HG03095 (cell line): ENCODE results near the gene IGF2R.

ENCODE experiments used
- ATAC-seq: cut with Tn5 transposase; IDR thresholded peaks from one replicate; pipeline ENCODE4 v1.9.1; 2021; ENCODE audit warnings: moderate library complexity; ENCODE audit not compliant: unreplicated experiment

The IGF2R gene

GRCh38 chr6:160013987-160014868, 45.3 kb downstream of the IGF2R start:
- no peak for ATAC-seq

DNA sequence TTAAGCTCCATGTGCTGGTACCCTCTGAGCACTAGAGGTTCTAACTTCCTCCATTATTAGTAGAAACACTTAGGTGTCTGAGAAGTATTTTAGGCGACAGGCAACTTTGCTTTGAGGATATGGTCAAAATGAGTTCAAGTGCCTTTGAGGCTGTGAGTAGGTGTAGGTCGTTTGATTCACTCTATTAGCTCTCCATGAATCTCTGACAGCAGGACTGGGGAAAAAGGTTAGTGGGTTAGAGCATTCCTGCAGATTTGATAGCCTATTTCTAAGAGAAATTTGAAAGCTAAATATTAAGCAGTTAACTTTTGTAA, 45.9 kb downstream of the IGF2R start:
- no peak for ATAC-seq

DNA sequence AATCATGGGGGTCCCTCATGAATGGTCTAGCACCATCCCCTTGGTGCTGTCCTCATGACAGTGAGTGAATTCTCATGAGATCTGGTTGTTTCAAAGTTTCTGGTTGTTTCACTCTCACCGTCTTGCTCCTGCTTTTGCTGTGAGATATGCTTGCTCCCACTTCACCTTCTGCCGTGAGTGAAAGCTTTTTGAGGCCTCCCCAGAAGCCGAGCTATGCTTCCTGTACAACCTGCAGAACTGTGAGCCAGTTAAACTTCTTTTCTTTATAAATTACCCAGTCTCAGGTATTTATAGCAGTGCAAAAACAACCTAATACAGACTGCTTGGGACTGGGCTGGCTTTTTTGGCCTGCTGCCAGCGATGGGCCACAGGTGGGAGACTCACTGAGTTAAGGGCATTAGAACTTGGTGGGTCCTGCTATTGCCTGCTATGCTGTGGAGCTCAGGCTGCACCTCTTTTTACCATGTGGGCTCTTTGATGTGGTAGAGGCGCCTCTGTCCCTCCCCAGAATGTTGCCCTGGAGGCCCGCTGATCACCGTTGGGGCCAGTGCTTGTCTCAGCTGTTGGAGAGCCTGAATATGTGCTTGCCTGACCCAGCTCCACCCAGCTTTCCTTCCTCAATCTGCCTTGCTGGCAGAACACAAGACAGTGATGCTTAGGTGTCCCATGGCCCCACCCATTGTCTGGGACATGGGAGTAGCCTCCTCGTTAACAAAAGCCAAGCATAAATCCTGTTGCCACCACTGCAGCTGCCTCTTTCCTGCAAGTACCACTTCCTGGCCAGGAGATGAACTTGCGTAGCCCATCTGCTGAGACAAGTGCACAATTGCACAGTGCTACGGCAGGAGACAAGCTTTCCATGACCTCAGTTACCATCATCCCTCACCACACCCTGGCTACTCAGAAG, 47.1 kb downstream of the IGF2R start:
- no peak for ATAC-seq

- ATAC-seq = no peak
These were observed 53.2 kb downstream of the IGF2R start for GRCh38 chr6:160022101-160022500.

- no peak for ATAC-seq
These were observed 53.9 kb downstream of the IGF2R start for GRCh38 chr6:160022793-160023192.

- no peak for ATAC-seq
These were observed 55.3 kb downstream of the IGF2R start for GRCh38 chr6:160024152-160024551.

DNA sequence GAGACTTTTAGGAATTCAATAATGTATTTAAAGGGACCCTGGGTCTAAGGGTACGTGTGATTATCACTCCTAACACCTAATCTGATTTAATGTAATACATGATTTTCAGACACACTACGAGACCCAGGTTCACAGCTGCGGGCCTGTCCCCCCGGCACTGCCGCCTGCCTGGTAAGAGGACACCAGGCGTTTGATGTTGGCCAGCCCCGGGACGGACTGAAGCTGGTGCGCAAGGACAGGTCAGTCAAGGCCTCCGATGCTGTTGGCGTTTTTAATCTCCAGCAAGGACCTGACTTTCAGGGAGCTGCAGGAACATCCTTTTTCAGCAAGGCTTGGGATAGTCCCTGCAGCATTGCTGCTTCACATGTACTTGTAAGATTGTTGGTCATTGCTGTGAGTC, 58.2 kb downstream of the IGF2R start:
- no peak for ATAC-seq

- ATAC-seq = no peak
These were observed 59.0 kb downstream of the IGF2R start for GRCh38 chr6:160027931-160028330.

GRCh38 chr6:160028487-160029275, 59.8 kb downstream of the IGF2R start:
- no peak for ATAC-seq

GRCh38 chr6:160029525-160029924, 60.6 kb downstream of the IGF2R start:
- ATAC-seq = no peak

- no peak for ATAC-seq
These were observed 61.2 kb downstream of the IGF2R start for GRCh38 chr6:160030103-160030502.

GRCh38 chr6:160031442-160031841, 62.6 kb downstream of the IGF2R start:
- no peak for ATAC-seq

GRCh38 chr6:160031871-160032270, 63.0 kb downstream of the IGF2R start:
- no peak for ATAC-seq

DNA sequence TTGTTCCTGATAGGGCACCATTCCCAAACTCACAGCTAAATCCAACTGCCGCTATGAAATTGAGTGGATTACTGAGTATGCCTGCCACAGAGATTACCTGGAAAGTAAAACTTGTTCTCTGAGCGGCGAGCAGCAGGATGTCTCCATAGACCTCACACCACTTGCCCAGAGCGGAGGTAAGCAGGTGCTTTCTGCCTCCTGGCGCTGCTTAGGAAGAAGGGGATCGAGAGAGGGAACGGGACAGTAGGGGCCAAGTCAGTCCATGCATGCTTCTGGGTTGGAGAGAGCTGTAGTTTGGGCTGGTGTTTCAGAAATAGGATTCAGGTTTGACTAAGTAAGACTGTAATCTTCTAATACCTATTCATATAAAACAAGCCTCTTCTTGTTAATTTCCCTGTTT, 63.7 kb downstream of the IGF2R start:
- no peak for ATAC-seq

DNA sequence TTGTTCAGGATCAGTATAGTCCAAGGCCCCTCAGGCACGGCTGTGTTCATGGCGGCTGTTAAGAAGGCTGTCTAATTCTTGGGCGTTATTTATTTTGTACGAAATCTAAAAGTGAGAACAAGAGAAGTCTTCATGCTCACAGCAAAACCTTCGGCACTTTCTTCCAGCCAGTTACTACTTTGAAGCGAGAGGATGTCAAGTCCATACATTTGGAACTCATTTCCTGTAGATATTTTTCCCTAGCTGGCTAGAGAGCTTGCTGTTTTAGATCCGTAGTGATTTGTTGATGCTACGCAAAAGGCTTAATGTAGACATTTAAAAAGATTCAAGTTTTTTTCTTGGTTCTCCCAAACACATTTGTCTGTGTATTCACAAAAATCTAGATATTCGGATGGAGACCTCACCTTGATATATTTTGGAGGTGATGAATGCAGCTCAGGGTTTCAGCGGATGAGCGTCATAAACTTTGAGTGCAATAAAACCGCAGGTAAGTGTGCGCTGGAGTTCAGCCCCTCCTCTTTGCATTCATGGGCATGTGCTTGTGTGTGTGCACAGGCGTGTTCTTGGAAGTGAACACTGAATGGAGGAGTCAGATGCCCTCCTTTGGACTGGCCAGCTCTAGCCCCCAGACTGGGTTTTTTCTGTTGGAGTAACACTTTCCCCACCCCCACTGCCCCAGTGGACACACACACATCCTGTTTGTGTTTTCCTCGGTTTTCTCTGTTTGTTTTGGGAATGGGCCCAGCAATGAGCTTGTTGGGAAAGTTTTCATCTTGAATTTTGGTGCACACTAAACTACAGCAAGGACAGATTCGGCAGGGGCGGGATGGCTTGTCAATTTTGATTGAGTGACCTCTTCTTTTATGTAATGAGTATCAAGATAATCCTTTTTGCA, 65.4 kb downstream of the IGF2R start:
- no peak for ATAC-seq

DNA sequence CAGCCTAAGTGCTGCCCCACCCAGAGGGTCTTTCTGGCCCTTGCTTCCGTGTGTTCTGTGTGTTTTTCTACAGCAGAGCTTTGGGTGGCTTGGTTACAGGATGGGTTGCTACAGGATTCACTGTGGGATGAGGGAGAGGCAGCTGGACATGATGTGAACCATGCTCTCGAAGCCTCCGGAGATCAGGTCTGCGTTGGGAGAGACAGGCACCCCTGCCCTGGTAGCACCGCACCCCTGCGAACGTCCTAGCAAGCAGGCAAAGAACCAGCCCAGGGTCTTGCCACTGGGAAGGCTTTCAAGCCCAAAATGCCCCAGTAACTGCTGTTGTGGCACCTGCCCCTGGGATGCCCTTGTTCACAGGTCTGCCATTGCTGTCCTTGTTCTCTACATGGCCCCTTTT, 66.4 kb downstream of the IGF2R start:
- ATAC-seq = no peak

DNA sequence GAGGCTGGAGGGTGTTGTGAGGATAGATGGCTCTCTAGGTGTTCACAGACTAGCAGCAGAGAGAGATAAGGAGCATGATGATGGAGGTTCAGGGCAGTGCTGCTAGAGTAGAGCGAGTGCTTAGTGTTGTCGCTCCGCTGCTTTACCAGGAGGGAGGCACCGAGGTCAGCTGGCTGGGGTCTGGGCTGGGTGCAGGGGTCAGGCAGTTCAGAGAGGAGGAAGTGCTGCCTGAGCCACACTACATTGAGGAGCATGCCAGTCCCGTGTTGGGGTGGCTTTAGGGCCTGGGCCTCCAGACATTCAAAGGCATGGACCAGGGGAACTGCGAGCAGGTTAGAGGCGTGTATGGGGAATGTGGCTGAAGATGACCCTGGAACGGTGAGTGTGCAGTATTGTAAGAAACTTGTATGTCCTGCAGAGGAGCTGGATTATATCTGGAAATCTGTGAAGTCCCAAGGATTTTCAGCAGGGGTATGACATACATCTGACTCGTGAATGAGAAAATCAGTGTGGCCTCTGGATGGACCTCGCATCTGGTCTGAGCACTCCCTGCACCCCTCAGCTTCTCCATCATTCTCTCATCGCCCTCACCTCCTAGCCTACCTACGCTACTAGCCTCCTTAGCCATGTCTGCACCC, 66.9 kb downstream of the IGF2R start:
- no peak for ATAC-seq

DNA sequence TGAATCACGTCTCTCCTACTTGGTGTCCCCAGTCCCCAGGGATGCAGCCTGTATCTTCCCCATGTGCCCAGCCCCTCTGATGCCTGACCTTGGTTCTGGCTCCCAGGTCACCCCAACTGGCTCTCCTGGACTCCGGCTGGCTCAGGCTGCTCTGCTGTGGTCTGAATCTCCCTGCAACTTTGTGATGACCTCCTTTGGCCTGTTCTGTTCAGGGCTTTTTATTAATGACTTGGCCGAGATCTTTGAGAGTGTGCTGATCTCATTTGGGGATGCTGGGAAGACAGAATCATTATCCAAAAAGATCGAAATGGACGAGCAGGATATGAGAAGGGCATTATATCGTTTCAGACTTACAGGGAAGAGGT, 67.4 kb downstream of the IGF2R start:
- no peak for ATAC-seq

GRCh38 chr6:160036790-160037206, 67.9 kb downstream of the IGF2R start:
- no peak for ATAC-seq

GRCh38 chr6:160038479-160038878, 69.6 kb downstream of the IGF2R start:
- no peak for ATAC-seq
